ENCODE results near the gene EEFSEC. TPM values are rescaled to one million over a fixed set of nuclear protein-coding genes. Genes with fewer than 3 reads are reported as not detected.

EEFSEC gene
- total RNA-seq, 1 experiment from 2014 or later, result 9.5 TPM

DNA sequence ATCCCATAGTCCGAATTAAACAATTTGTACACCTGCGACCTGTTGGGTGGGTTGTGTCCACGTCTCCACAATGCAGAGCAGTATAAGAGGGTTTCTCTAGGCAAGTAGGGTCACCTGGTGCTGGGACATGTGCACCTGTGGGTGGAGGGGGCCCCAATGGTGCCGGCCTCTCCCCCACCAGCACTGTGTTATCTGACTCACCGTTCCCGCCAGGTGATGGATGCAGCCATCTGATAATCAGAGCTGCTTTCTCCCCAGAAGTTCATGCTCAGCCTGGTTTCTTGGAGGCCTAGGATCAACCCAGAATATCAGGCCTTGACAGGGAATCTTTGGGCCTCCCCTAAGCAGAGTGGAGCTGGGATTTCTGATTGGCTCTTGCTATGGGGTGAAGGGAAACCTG, 227.4 kb downstream of the EEFSEC start:
- no peaks in the 10 kb centered on the region for H3K9me3 Mint-ChIP-seq
- Histone ChIP-seq H3K4me1 (ENCODE audit: insufficient read depth, low read length) (no peaks in the 10 kb centered on the region), H3K27ac (ENCODE audit: insufficient read length, low read depth, low read length) (no peak overlapping the region), H2BK20ac (ENCODE audit: low read depth, low read length, poor library complexity, severe bottlenecking) (no peak overlapping the region), H4K8ac (replicated peaks; ENCODE audit: insufficient read length, low read depth, low read length) (no peak overlapping the region), H4K91ac (ENCODE audit: insufficient read length, low read depth, low read length) (no peak overlapping the region), H2BK12ac (ENCODE audit: insufficient read length, low read depth, low read length) (no peak overlapping the region), H2BK120ac (ENCODE audit: low read depth, low read length, poor library complexity, severe bottlenecking) (no peak overlapping the region), H2BK5ac (ENCODE audit: insufficient read length, low read length) (no peak overlapping the region), H4K5ac (ENCODE audit: insufficient read length, low read depth, low read length) (no peak overlapping the region), H3K23ac (ENCODE audit: insufficient read length, low read depth, low read length) (no peak overlapping the region), H3K79me1 (ENCODE audit: insufficient read depth, low read depth, low read length, poor library complexity, severe bottlenecking) (no peaks in the 10 kb centered on the region), H3K4me2 (ENCODE audit: insufficient read depth, insufficient read length, low read length) (no peak overlapping the region), H3K27me3 (ENCODE audit: insufficient read depth, low read length) (no peaks in the 10 kb centered on the region), H3K23me2 (ENCODE audit: insufficient read length, low read depth, low read length, poor library complexity, severe bottlenecking) (no peaks in the 10 kb centered on the region), H3K4ac (ENCODE audit: low read depth, low read length) (no peak overlapping the region), H2BK15ac (ENCODE audit: low read depth, low read length) (no peak overlapping the region), H3K9me3 (ENCODE audit: control insufficient read depth, low read depth, low read length) (no peaks in the 10 kb centered on the region), H3K79me2 (ENCODE audit: insufficient read depth, low read length) (no peaks in the 10 kb centered on the region), H4K20me1 (ENCODE audit: control insufficient read depth, insufficient read depth, insufficient read length) (no peaks in the 10 kb centered on the region), H3K56ac (ENCODE audit: insufficient read length, low read depth, low read length) (no peak overlapping the region), H2AK5ac (ENCODE audit: insufficient read length, low read length) (no peak overlapping the region), H2AFZ (ENCODE audit: low read length) (no peak overlapping the region), H3K9ac (ENCODE audit: extremely low read depth, insufficient read length, low read length) (no peak overlapping the region), H3K14ac (ENCODE audit: insufficient read depth, low read length) (no peak overlapping the region), H3K18ac (ENCODE audit: insufficient read length, low read depth, low read length) (no peak overlapping the region), H3T11ph (ENCODE audit: low read length) (no peak overlapping the region)
- H3K4me1 Mint-ChIP-seq, result peaks cover 4 to 5% of the 10 kb centered on the region in 2 experiments
- no peaks in the 10 kb centered on the region for H3K36me3 Mint-ChIP-seq (ENCODE audit: insufficient read depth in 1 of 3, low read depth in 3 of 3)
- DNase-seq, result no peak
- H3K27me3 Mint-ChIP-seq (ENCODE audit: low read depth), result no peaks in the 10 kb centered on the region
- TF ChIP-seq, protein P1, sequence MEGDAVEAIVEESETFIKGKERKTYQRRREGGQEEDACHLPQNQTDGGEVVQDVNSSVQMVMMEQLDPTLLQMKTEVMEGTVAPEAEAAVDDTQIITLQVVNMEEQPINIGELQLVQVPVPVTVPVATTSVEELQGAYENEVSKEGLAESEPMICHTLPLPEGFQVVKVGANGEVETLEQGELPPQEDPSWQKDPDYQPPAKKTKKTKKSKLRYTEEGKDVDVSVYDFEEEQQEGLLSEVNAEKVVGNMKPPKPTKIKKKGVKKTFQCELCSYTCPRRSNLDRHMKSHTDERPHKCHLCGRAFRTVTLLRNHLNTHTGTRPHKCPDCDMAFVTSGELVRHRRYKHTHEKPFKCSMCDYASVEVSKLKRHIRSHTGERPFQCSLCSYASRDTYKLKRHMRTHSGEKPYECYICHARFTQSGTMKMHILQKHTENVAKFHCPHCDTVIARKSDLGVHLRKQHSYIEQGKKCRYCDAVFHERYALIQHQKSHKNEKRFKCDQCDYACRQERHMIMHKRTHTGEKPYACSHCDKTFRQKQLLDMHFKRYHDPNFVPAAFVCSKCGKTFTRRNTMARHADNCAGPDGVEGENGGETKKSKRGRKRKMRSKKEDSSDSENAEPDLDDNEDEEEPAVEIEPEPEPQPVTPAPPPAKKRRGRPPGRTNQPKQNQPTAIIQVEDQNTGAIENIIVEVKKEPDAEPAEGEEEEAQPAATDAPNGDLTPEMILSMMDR (conservative IDR thresholded peaks at IDR 0.05), result no peak
- H3K27ac Mint-ChIP-seq, result no peak overlapping the region
- no peak overlapping the region for H3K4me3 Mint-ChIP-seq
- WGBS (ENCODE audit: extremely low coverage, insufficient read length, low lambda C conversion rate), result no CpG with 5 or more reads among the region's 6 CpGs
